HepG2 (cell line): ENCODE data around the gene AQP11. TPM values are rescaled to one million over a fixed set of nuclear protein-coding genes. Genes with fewer than 3 reads are reported as not detected.

Source experiments
- AHDC1 ChIP-seq: sonication (generic); formaldehyde crosslinking; IDR thresholded peaks from 2 replicates; pipeline ENCODE4 v1.5.1; 2020; ENCODE audit warnings: mild to moderate bottlenecking, missing genetic modification reagents, borderline replicate concordance
- ATF3 ChIP-seq: sonication (generic); formaldehyde crosslinking; IDR thresholded peaks from 2 replicates; pipeline ENCODE4 v1.4.0; 2020; ENCODE audit warnings: missing genetic modification reagents
- ATM ChIP-seq: fragments of 450-650 bp; IDR thresholded peaks from 2 replicates; pipeline ENCODE4 v1.7.1; 2017; ENCODE audit warnings: mild to moderate bottlenecking, borderline replicate concordance
- CBFB ChIP-seq: sonication (generic); formaldehyde crosslinking; IDR thresholded peaks from 2 replicates; pipeline ENCODE4 v1.4.0; 2020; ENCODE audit warnings: missing genetic modification reagents
- CEBPG ChIP-seq: IDR thresholded peaks from 2 replicates; pipeline ENCODE4 v1.6.1; 2016
- DBP ChIP-seq: sonication (generic); formaldehyde crosslinking; IDR thresholded peaks from 2 replicates; pipeline ENCODE4 v1.4.0; 2020; ENCODE audit warnings: missing genetic modification reagents; ENCODE audit errors: not compliant biosample characterization
- FOXA1 ChIP-seq, 2 experiments: fragments of 450-650 bp in 1 of 2; sonication (generic) in 1 of 2; formaldehyde crosslinking in 1 of 2; IDR thresholded peaks; 2 replicates each; pipeline versions ENCODE4 v1.4.0 to v1.6.1; 2016 to 2020; ENCODE audit warnings: missing genetic modification reagents in 1 of 2
- HES4 ChIP-seq: sonication (generic); formaldehyde crosslinking; IDR thresholded peaks from 2 replicates; pipeline ENCODE4 v1.9.0; 2021; ENCODE audit warnings: mild to moderate bottlenecking, missing genetic modification reagents, borderline replicate concordance
- HMG20A ChIP-seq: IDR thresholded peaks from 2 replicates; pipeline ENCODE4 v1.6.1; 2016; ENCODE audit warnings: borderline replicate concordance
- HMGXB4 ChIP-seq, 2 experiments: sonication (generic) in 1 of 2; formaldehyde crosslinking in 1 of 2; IDR thresholded peaks; 2 replicates each; pipeline versions ENCODE4 v1.4.0 to v1.6.1; 2018 to 2020; ENCODE audit warnings: missing genetic modification reagents in 2 of 2, borderline replicate concordance in 1 of 2, low read depth in 1 of 2, mild to moderate bottlenecking in 1 of 2, missing biosample characterization in 1 of 2
- HNF4A ChIP-seq: sonication (generic); formaldehyde crosslinking; IDR thresholded peaks from 2 replicates; pipeline ENCODE4 v1.4.0; 2020; ENCODE audit warnings: missing genetic modification reagents
- HNF4G ChIP-seq, 2 experiments: sonication (generic) in 1 of 2; formaldehyde crosslinking in 1 of 2; IDR thresholded peaks; 2 replicates each; pipeline versions ENCODE4 v1.4.0 to v1.6.1; 2011 to 2020; ENCODE audit warnings: borderline replicate concordance in 2 of 2, low read depth in 2 of 2, mild to moderate bottlenecking in 2 of 2, low read length in 1 of 2, missing genetic modification reagents in 1 of 2, moderate library complexity in 1 of 2
- MEF2D ChIP-seq: sonication (generic); formaldehyde crosslinking; IDR thresholded peaks from 2 replicates; pipeline ENCODE4 v1.5.1; 2020; ENCODE audit warnings: mild to moderate bottlenecking, missing genetic modification reagents
- NFYB ChIP-seq: sonication (generic); formaldehyde crosslinking; IDR thresholded peaks from 2 replicates; pipeline ENCODE4 v1.4.0; 2020; ENCODE audit warnings: missing genetic modification reagents
- NR1H2 ChIP-seq: sonication (generic); formaldehyde crosslinking; IDR thresholded peaks from 2 replicates; pipeline ENCODE4 v1.8.1; 2022; ENCODE audit warnings: low read depth, missing genetic modification reagents, borderline replicate concordance
- SAP130 ChIP-seq: IDR thresholded peaks from 2 replicates; pipeline ENCODE4 v1.6.1; 2016; ENCODE audit warnings: low read depth
- ZNF468 ChIP-seq: sonication (generic); formaldehyde crosslinking; IDR thresholded peaks from 2 replicates; pipeline ENCODE4 v1.8.0; 2022; ENCODE audit warnings: mild to moderate bottlenecking, moderate library complexity, missing genetic modification reagents
- ZNF749 ChIP-seq: sonication (generic); formaldehyde crosslinking; IDR thresholded peaks from 2 replicates; pipeline ENCODE4 v1.8.0; 2022; ENCODE audit warnings: mild to moderate bottlenecking, missing genetic modification reagents, moderate library complexity, borderline replicate concordance
- ZNF839 ChIP-seq: sonication (generic); formaldehyde crosslinking; IDR thresholded peaks from 2 replicates; pipeline ENCODE4 v1.4.0; 2020; ENCODE audit warnings: missing genetic modification reagents, mild to moderate bottlenecking, borderline replicate concordance
- ZSCAN9 ChIP-seq: IDR thresholded peaks from 2 replicates; pipeline ENCODE4 v1.6.1; 2016; ENCODE audit warnings: borderline replicate concordance
- polyA plus RNA-seq, 8 experiments: library from polyadenylated mRNA; depleted of rRNA in 3 of 8; stranded (reverse) in 7 of 8; unstranded in 1 of 8; fragments of >200 nt; fragmentation: Illumina TruSeq in 4 of 8; extraction: Trizol in 4 of 8; gene quantifications; 2 replicates each; pipeline versions ENCODE4 v1.2.1 to v1.2.3, GENCODE V29; 2011 to 2016; ENCODE audit warnings: low read depth in 4 of 8, missing spikeins in 1 of 8, mixed read lengths in 1 of 8; ENCODE audit not compliant: insufficient read depth in 1 of 8
- total RNA-seq, 5 experiments: library from RNA; depleted of rRNA; stranded (reverse); fragments of >200 nt; fragmentation: Illumina TruSeq; extraction: Trizol; gene quantifications; 2 replicates each; pipeline ENCODE4 v1.2.3, GENCODE V29; 2016; ENCODE audit warnings: low read depth in 1 of 5

Gene AQP11
- total and polyA plus RNA-seq, 2 of the 13 experiments (the other 11 are each of a cell fraction or from before 2014, with no cell fraction given), result 10.4 to 15.3 TPM

- TF ChIP-seq HMGXB4 (CRISPR knock-in tag; IDR thresholded peaks at IDR 0.05; ENCODE audit: borderline replicate concordance in 1 of 2, low read depth in 1 of 2) (peak in 1 of 2 experiments; percentile 18; a peak in 1 of 4 replicates), SAP130 (CRISPR knock-in tag) (peak; percentile 61), FOXA1 (IDR thresholded peaks at IDR 0.05) (no peak), FOXA1 (CRISPR knock-in tag; IDR thresholded peaks at IDR 0.05) (peak; percentile 43; the same call in 1 of the 2 replicates), ZNF839 (CRISPR knock-in tag) (no peak), ATM (no peak), CEBPG (CRISPR knock-in tag) (peak; percentile 78), HNF4A (CRISPR knock-in tag) (peak; percentile 86), HES4 (no peak), AHDC1 (CRISPR knock-in tag) (peak; percentile 73; the same call in 1 of the 2 replicates), HMG20A (peak; percentile 39; the same call in 1 of the 2 replicates), ZNF468 (CRISPR knock-in tag) (no peak), ATF3 (no peak), NR1H2 (no peak), DBP (CRISPR knock-in tag) (no peak), HNF4G (IDR thresholded peaks at IDR 0.05; ENCODE audit: borderline replicate concordance, low read depth, low read length) (peak; percentile 57; the same call in 1 of the 2 replicates), HNF4G (CRISPR knock-in tag; IDR thresholded peaks at IDR 0.05; ENCODE audit: borderline replicate concordance, low read depth) (no peak), ZNF749 (CRISPR knock-in tag) (no peak), ZSCAN9 (CRISPR knock-in tag) (no peak; the same call in 1 of the 2 replicates), CBFB (no peak), MEF2D (no peak), NFYB (CRISPR knock-in tag) (no peak)
These were observed 4.1 kb downstream of the AQP11 start (continued) for GRCh38 chr11:77593883-77594282.
